Glutamatergic neuron (in vitro differentiated cells): ENCODE results near the gene SMIM20. TPM values are rescaled to one million over a fixed set of nuclear protein-coding genes. Genes with fewer than 3 reads are reported as not detected.
A peak's percentile ranks its signal among the peaks of the same experiment; 100 is the strongest.

Experiments used
- DNase-seq: peaks from one replicate; pipeline ENCODE4 v3.0.0; 2022
- H3K27ac Mint-ChIP-seq: one replicate; pipeline ENCODE4 v1.8.0; 2020; ENCODE audit warnings: mild to moderate bottlenecking, mixed read lengths, inconsistent platforms; ENCODE audit not compliant: unreplicated experiment
- H3K27me3 Mint-ChIP-seq: one replicate; pipeline ENCODE4 v1.8.0; 2020; ENCODE audit warnings: mild to moderate bottlenecking, moderate library complexity, mixed read lengths, inconsistent platforms; ENCODE audit not compliant: unreplicated experiment
- H3K36me3 Mint-ChIP-seq: one replicate; pipeline ENCODE4 v1.8.0; 2020; ENCODE audit warnings: mild to moderate bottlenecking, mixed read lengths, inconsistent platforms; ENCODE audit not compliant: unreplicated experiment
- H3K4me1 Mint-ChIP-seq: one replicate; pipeline ENCODE4 v1.8.0; 2020; ENCODE audit warnings: mild to moderate bottlenecking, low read depth, mixed read lengths, inconsistent platforms; ENCODE audit not compliant: unreplicated experiment
- H3K4me3 Mint-ChIP-seq: one replicate; pipeline ENCODE4 v1.8.0; 2020; ENCODE audit warnings: mild to moderate bottlenecking, mixed read lengths, inconsistent platforms; ENCODE audit not compliant: unreplicated experiment
- H3K9me3 Mint-ChIP-seq: one replicate; pipeline ENCODE4 v1.8.0; 2020; ENCODE audit warnings: mild to moderate bottlenecking, moderate library complexity, mixed read lengths, inconsistent platforms; ENCODE audit not compliant: unreplicated experiment
- CTCF ChIP-seq: fragments of 200-600 bp; sonication (generic); IDR thresholded peaks from one replicate; pipeline ENCODE4 v1.5.0; 2021; ENCODE audit not compliant: partially characterized antibody, unreplicated experiment
- total RNA-seq: library from RNA; stranded (reverse); fragmentation: NEBNext Ultra II Directional; extraction: Animal tissue kit (Norgen Biotek cat#: 25700); gene quantifications from one replicate; pipeline ENCODE4 v1.2.1, GENCODE V29; 2021; ENCODE audit not compliant: unreplicated experiment

The SMIM20 gene
- total RNA-seq, 1 donor from 2014 or later, result 19.6 TPM

- Mint-ChIP-seq H3K4me3 (peak overlapping the region; percentile 94), H3K27ac (peak overlapping the region; percentile 96), H3K4me1 (peaks cover 9% of the 10 kb centered on the region), H3K9me3 (peaks cover 15% of the 10 kb centered on the region), H3K27me3 (peaks cover 15% of the 10 kb centered on the region), H3K36me3 (peaks cover 4% of the 10 kb centered on the region)
- TF ChIP-seq CTCF, result no peak
- no peak for DNase-seq
Measured at GRCh38 chr4:25915353-25915705, 1.3 kb downstream of the SMIM20 start.

- no peak overlapping the region for H3K4me3 Mint-ChIP-seq
- H3K36me3 Mint-ChIP-seq, result peaks cover 4% of the 10 kb centered on the region
- H3K27ac Mint-ChIP-seq, result no peak overlapping the region
- no peak for DNase-seq
- H3K4me1 Mint-ChIP-seq, result peaks cover 9% of the 10 kb centered on the region
- peaks cover 14% of the 10 kb centered on the region for H3K27me3 Mint-ChIP-seq
- no peak for TF ChIP-seq CTCF
- peaks cover 15% of the 10 kb centered on the region for H3K9me3 Mint-ChIP-seq
Measured at GRCh38 chr4:25916870-25917269, 2.9 kb downstream of the SMIM20 start.

- no peaks in the 10 kb centered on the region for H3K36me3 Mint-ChIP-seq
- no peak for DNase-seq
- peaks cover 5% of the 10 kb centered on the region for H3K9me3 Mint-ChIP-seq
- peaks cover 2% of the 10 kb centered on the region for H3K27me3 Mint-ChIP-seq
- no peak overlapping the region for H3K27ac Mint-ChIP-seq
- H3K4me1 Mint-ChIP-seq, result peaks cover 5% of the 10 kb centered on the region
- TF ChIP-seq CTCF, result no peak
- no peak overlapping the region for H3K4me3 Mint-ChIP-seq
Measured at GRCh38 chr4:25919676-25920075, 5.7 kb downstream of the SMIM20 start.

- no peak overlapping the region for H3K27ac Mint-ChIP-seq
- H3K27me3 Mint-ChIP-seq, result no peaks in the 10 kb centered on the region
- H3K9me3 Mint-ChIP-seq, result peaks cover 2% of the 10 kb centered on the region
- no peak for TF ChIP-seq CTCF
- H3K36me3 Mint-ChIP-seq, result no peaks in the 10 kb centered on the region
- H3K4me1 Mint-ChIP-seq, result peaks cover 3% of the 10 kb centered on the region
- DNase-seq, result no peak
- no peak overlapping the region for H3K4me3 Mint-ChIP-seq
Measured at GRCh38 chr4:25921922-25922321, 7.9 kb downstream of the SMIM20 start.

GRCh38 chr4:25922812-25923369 is 8.9 kb downstream of the SMIM20 start:
- TF ChIP-seq CTCF, result no peak
- no peaks in the 10 kb centered on the region for H3K27me3 Mint-ChIP-seq
- no peak for DNase-seq
- no peaks in the 10 kb centered on the region for H3K36me3 Mint-ChIP-seq
- H3K9me3 Mint-ChIP-seq, result peaks cover 2% of the 10 kb centered on the region
- H3K4me3 Mint-ChIP-seq, result no peak overlapping the region
- no peak overlapping the region for H3K27ac Mint-ChIP-seq
- peaks cover 4% of the 10 kb centered on the region for H3K4me1 Mint-ChIP-seq
